GM21717 (cell line): ENCODE measurements around the gene CXCR5.

ENCODE experiments used
- ATAC-seq: cut with Tn5 transposase; IDR thresholded peaks from one replicate; pipeline ENCODE4 v1.9.1; 2021; ENCODE audit warnings: mild to moderate bottlenecking, moderate library complexity; ENCODE audit not compliant: unreplicated experiment

The CXCR5 gene

GRCh38 chr11:118924591-118925585 is 41.2 kb downstream of the CXCR5 start:
- no peak for ATAC-seq

GRCh38 chr11:118927554-118928100 is 43.9 kb downstream of the CXCR5 start:
- ATAC-seq = no peak

GRCh38 chr11:118928101-118928869 is 44.6 kb downstream of the CXCR5 start:
- peak; percentile 29 for ATAC-seq

- ATAC-seq = no peak
These were observed 45.3 kb downstream of the CXCR5 start for GRCh38 chr11:118928870-118929500.

- no peak for ATAC-seq
These were observed 45.9 kb downstream of the CXCR5 start for GRCh38 chr11:118929501-118930093.

- no peak for ATAC-seq
These were observed 46.5 kb downstream of the CXCR5 start for GRCh38 chr11:118930094-118930712.

- ATAC-seq = no peak
These were observed 47.9 kb downstream of the CXCR5 start for GRCh38 chr11:118931571-118931970.

GRCh38 chr11:118933486-118933885 is 49.8 kb downstream of the CXCR5 start:
- no peak for ATAC-seq

GRCh38 chr11:118935376-118935775 is 51.7 kb downstream of the CXCR5 start:
- no peak for ATAC-seq

- no peak for ATAC-seq
These were observed 55.1 kb downstream of the CXCR5 start for GRCh38 chr11:118938491-118939403.

- ATAC-seq = no peak
These were observed 55.8 kb downstream of the CXCR5 start for GRCh38 chr11:118939404-118939915.

GRCh38 chr11:118939953-118940598 is 56.4 kb downstream of the CXCR5 start:
- ATAC-seq = no peak

- ATAC-seq = no peak
These were observed 63.4 kb downstream of the CXCR5 start for GRCh38 chr11:118947091-118947490.
